Measurements from ENCODE around the gene DHCR7. TPM values are rescaled to one million over a fixed set of nuclear protein-coding genes. Genes with fewer than 3 reads are reported as not detected.

The DHCR7 gene
- total RNA-seq, 1 donor from 2014 or later: 145 TPM

- Mint-ChIP-seq H3K27ac (ENCODE audit: unreplicated experiment) (no peak overlapping the region), H3K4me1 (ENCODE audit: low read depth, unreplicated experiment) (peaks cover 13% of the 10 kb centered on the region), H3K27me3 (ENCODE audit: unreplicated experiment) (peaks cover 11% of the 10 kb centered on the region), H3K4me3 (ENCODE audit: unreplicated experiment) (no peak overlapping the region), H3K9me3 (ENCODE audit: unreplicated experiment) (peaks cover 8% of the 10 kb centered on the region), H3K36me3 (ENCODE audit: unreplicated experiment) (peaks cover 11% of the 10 kb centered on the region)
- no peak for TF ChIP-seq CTCF (IDR thresholded peaks at IDR 0.05; ENCODE audit: partially characterized antibody, unreplicated experiment)
- DNase-seq: peak; percentile 7
Measured at GRCh38 chr11:71456831-71457230, 8.6 kb upstream of the DHCR7 start.

GRCh38 chr11:71456294-71456693 is 8.1 kb upstream of the DHCR7 start:
- H3K27ac Mint-ChIP-seq (ENCODE audit: unreplicated experiment): no peak overlapping the region
- peaks cover 11% of the 10 kb centered on the region for H3K36me3 Mint-ChIP-seq (ENCODE audit: unreplicated experiment)
- no peak for DNase-seq
- H3K4me1 Mint-ChIP-seq (ENCODE audit: low read depth, unreplicated experiment): peaks cover 18% of the 10 kb centered on the region
- no peak for TF ChIP-seq CTCF (IDR thresholded peaks at IDR 0.05; ENCODE audit: partially characterized antibody, unreplicated experiment)
- H3K9me3 Mint-ChIP-seq (ENCODE audit: unreplicated experiment): peaks cover 10% of the 10 kb centered on the region
- peaks cover 12% of the 10 kb centered on the region for H3K27me3 Mint-ChIP-seq (ENCODE audit: unreplicated experiment)
- no peak overlapping the region for H3K4me3 Mint-ChIP-seq (ENCODE audit: unreplicated experiment)

- DNase-seq: no peak
- peaks cover 8% of the 10 kb centered on the region for H3K9me3 Mint-ChIP-seq (ENCODE audit: unreplicated experiment)
- H3K4me1 Mint-ChIP-seq (ENCODE audit: low read depth, unreplicated experiment): peaks cover 31% of the 10 kb centered on the region
- H3K27ac Mint-ChIP-seq (ENCODE audit: unreplicated experiment): no peak overlapping the region
- no peak for TF ChIP-seq CTCF (IDR thresholded peaks at IDR 0.05; ENCODE audit: partially characterized antibody, unreplicated experiment)
- peaks cover under 1% of the 10 kb centered on the region for H3K36me3 Mint-ChIP-seq (ENCODE audit: unreplicated experiment)
- peaks cover 9% of the 10 kb centered on the region for H3K27me3 Mint-ChIP-seq (ENCODE audit: unreplicated experiment)
- peak overlapping the region; percentile 71 for H3K4me3 Mint-ChIP-seq (ENCODE audit: unreplicated experiment)
Measured at GRCh38 chr11:71454470-71455113, 6.4 kb upstream of the DHCR7 start.

GRCh38 chr11:71453918-71454304 is 5.7 kb upstream of the DHCR7 start:
- no peak for DNase-seq
- Mint-ChIP-seq H3K36me3 (ENCODE audit: unreplicated experiment) (no peaks in the 10 kb centered on the region), H3K27me3 (ENCODE audit: unreplicated experiment) (peaks cover 9% of the 10 kb centered on the region)

More at GRCh38 chr11:71453918-71454304, 5.7 kb upstream of the DHCR7 start:
- H3K4me1 Mint-ChIP-seq (ENCODE audit: low read depth, unreplicated experiment): peaks cover 35% of the 10 kb centered on the region
- no peak for TF ChIP-seq CTCF (IDR thresholded peaks at IDR 0.05; ENCODE audit: partially characterized antibody, unreplicated experiment)
- peak overlapping the region; percentile 64 for H3K27ac Mint-ChIP-seq (ENCODE audit: unreplicated experiment)
- peak overlapping the region; percentile 92 for H3K4me3 Mint-ChIP-seq (ENCODE audit: unreplicated experiment)
- H3K9me3 Mint-ChIP-seq (ENCODE audit: unreplicated experiment): peaks cover 12% of the 10 kb centered on the region

Data from glutamatergic neuron (in vitro differentiated cells).